NCI-H1048 (cell line): Measurements from ENCODE around the gene APC.
"Not testable (repeated sequence)": the region's sequence is repeated elsewhere in the genome, so short reads cannot be mapped to it uniquely, and the experiment has no call there.

Source experiments
- DNase-seq: peaks from one replicate; lab custom pipeline; 2025; lab: John Stamatoyannopoulos, UW

Gene APC

GRCh38 chr5:112716895-112717294, 20.8 kb upstream of the APC start:
- DNase-seq, result not testable (repeated sequence)

DNA sequence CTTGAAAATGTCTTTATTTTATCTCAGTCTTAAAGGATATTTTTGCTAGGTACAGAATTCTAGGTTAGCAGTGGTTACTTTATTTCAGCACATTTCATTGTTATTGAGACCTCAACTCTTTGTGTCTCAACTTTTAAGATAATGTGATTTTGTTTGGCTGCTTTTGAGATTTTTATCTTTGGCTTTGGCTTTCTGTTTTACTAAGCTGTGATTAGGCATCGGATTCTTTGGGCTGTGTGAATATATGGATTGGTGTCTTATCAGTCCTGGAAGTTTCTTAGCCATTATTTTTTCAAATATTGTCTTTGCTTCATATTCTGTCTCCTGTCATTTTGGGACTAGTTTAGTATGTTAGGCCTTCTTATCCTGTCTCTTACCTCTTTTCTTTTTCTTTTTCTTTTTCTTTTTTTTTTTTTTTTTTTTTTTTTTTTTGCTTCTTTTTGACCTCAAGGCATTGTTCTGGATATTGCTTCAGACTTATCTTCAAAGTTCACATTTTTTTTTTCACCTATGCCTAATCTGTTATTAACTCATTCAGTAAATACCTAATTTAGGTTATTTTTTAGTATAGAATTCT, 20.1 kb upstream of the APC start:
- no peak for DNase-seq

GRCh38 chr5:112718344-112718743, 19.3 kb upstream of the APC start:
- no peak for DNase-seq

GRCh38 chr5:112720576-112720975, 17.1 kb upstream of the APC start:
- no peak for DNase-seq

DNA sequence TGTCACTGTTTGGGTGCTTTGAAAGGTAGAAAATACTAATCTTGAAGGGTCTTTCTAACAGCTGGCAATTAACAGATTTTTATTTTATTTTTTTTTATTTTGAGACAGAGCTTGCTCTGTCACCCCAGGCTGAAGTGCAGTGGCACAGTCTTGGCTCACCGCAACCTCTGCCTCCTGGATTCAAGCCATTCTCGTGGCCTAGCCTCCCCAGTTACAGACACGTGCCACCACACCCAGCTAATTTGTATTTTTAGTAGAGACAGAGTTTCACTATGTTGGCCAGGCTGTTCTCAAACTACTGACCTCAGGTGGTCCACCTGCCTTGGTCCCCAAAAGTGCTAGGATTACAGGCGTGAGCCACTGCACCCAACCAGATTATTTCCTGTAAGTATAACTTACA, 12.8 kb upstream of the APC start:
- DNase-seq, result no peak

- no peak for DNase-seq
Measured at GRCh38 chr5:112729630-112730029, 8.1 kb upstream of the APC start.

DNA sequence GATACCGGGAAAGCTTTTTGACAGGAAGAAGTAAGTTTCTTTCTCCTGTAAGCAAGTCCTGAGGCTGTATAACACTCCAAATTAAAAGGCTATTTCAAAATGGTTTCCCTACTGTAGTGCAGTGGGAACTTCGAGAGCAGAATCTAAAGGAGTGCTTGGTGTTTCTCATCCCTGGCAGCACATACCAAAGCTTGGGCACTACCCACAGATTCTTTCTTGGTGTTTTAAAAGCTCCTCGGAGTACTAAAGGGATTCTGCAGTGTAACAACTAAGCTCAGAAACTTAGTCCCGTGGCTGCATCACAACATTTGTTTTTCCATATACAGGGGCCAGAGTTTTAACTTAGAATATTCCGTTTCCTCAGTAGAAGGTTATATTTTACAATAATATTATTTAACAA, 5.6 kb upstream of the APC start:
- no peak for DNase-seq

DNA sequence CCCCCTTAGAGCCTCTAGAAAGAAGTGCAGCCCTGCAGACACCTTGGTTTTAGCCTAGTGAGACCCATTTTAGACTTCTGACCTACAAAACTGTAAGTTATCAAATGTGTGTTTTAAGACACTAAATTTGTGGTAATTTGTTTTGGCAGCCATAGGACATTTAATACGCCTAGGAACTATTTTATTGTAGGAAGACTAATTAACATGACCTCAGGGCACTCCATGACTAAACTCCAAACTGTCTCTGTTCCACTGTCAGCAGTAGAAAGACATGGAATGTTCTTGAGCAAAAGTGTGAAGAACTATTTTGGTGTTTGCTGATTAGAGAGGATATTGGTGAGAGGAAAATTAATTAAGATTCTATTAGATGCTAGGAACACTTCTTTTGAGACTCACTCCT, 4.1 kb upstream of the APC start:
- no peak for DNase-seq

- no peak for DNase-seq
Measured at GRCh38 chr5:112734597-112734996, 3.1 kb upstream of the APC start.

- no peak for DNase-seq
Measured at GRCh38 chr5:112735702-112736101, 2.0 kb upstream of the APC start.

GRCh38 chr5:112737070-112737462, 619 bp upstream of the APC start:
- DNase-seq, result no peak

DNA sequence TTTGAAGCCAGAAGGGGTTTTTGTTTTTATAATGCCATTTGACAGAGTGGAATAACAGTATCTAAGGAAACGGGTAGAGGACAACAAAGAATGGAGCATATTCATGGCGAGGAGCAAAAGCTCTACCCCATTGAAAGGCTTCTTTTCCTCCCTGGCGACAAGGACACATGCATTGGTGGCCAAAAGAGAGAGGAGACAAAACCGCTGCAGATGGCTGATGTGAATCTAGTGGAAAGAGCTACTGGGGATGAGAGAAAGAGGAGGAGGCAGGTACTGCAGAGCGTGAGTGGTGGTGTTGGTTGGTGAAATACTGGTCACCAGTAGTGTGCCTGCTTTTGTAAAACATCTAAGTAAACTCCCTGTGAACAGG, 491 bp downstream of the APC start:
- no peak for DNase-seq

DNA sequence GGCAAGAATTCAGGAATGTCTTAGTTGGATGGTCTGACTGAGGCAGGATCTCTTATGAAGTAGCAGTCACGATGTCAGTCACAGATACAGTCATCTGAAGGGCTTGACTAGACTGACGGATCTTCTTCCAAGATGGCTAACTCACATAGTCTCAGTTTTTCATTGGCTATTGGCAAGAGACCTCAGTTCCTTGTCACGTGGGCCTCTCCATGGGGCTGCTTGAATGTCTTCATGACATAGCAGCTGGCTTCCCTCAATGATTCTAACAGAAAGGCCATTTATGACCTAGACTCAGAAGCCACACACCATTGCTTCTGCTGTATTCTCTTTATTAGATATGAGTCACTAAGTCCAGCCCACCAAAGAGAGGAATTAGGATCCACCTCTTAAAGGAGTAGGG, 4.7 kb downstream of the APC start:
- no peak for DNase-seq

DNA sequence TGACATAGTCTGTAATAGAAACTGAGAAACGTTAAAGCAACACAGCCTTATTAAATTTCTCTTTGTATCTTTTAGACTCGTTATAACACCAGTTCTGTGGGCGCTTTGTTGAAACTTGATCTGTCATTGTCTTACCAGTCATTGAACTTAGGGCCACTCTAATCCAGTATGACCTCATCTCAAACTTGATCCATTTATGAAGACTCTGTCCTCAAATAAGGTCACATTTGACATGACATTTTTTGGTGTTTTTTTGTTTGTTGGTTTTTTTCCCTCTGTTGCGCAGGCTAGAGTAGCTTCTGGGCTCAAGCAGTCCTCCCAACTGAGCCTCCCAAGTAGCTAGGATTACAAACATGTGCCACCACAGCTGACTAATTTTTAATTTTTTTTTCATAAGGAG, 5.9 kb downstream of the APC start:
- no peak for DNase-seq

- DNase-seq, result no peak
Measured at GRCh38 chr5:112752335-112752734, 14.7 kb downstream of the APC start.

DNA sequence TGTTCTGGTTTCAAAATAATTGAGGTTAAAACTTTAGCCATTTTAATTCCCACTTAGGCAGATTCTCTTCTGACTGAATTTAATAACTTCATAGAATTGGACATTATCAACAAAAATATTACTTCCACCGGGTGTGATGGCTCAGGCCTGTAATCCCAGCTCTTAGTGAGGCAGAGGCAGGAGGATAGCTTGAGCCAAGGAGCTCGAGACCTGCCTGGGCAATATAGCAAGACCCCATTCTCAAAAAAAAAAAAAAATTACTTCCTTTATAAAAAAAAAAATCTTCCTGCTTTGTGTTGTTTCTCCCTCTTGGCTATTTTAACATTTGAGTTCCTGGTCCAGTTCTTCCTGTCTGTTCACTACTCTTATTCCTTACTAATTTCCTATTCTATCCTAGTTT, 18.0 kb downstream of the APC start:
- DNase-seq, result no peak

DNA sequence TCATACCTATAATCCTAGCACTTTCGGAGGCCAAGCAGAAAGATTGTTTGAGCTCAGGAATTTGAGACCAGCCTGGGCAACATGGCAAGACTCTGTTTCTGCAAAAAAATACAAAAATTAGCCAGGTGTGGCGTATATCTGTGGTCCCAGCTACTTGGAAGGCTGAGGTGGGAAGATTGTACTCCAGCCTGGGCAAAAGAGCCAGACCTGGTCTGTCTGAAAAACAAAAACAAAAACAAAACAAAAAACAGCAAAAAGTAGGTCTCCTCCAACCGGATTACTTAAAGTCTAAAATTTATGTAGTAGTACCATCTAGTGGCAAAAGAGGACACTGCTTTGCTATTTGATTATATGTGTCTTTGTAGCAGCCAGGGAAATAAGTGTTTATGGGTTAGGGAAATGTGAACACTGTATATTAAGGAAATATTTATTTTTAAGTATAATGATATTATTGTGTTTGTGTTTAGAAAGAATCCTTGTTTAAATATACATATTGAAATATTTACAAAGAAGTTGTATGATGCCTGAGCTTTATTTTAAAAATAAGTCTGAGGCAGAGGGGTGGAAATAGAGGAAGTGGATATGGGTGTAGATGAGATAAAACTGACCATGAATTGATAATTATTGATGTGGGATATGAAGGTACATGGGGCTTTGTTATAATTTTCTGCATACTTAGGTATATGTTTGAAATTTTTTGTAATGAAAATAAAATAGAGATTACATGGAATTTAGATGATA, 20.0 kb downstream of the APC start:
- no peak for DNase-seq

- DNase-seq, result no peak
Measured at GRCh38 chr5:112758676-112759075, 21.0 kb downstream of the APC start.

DNA sequence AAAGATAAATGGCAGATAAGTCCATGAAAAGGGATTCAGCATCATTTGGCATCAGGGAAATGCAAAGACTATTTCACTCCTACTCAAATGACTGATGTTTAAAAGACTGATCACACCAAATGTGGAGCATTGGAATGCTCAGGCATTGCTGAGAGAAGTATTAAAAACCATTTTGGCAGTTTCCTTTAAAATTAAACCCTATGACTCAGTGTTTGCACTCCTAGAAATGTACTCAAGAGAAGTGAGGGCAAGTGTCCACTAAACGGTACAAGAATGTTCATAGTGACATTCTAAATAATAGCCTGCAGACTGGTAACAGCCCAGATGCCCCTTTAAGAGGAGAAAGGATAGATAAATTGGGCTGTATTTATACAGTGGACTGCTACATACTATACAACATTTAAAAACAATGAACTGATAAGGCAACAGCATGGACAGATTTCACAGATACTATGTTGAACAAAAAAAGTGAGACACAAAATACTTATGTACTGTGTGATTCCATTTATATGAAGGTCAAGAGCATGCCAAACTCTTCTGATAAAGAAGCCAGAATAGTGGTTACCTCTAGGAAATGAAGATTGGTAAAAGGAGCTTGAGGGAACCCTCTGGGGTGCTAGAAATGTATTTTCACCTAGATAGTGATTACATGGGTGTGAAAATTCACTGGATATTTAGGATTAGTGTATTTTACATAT, 24.6 kb downstream of the APC start:
- DNase-seq, result no peak

DNA sequence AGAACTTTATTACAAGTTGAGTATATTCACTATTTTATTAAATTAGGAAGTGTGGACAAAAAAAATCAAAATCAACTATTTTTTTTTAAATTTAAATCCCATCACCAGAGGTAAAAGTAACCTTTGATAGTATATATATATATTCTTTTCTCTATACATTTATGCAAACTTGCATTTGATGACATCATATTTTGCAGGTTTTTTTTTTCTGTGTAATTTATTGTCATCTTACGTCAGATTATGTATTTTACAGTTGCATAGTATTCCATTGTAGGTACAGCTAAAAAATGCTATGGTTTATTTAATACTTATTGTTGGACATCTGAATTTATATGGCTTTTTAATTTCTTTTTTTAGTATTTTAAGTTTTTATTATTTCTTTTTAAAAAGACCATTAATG, 25.5 kb downstream of the APC start:
- no peak for DNase-seq

DNA sequence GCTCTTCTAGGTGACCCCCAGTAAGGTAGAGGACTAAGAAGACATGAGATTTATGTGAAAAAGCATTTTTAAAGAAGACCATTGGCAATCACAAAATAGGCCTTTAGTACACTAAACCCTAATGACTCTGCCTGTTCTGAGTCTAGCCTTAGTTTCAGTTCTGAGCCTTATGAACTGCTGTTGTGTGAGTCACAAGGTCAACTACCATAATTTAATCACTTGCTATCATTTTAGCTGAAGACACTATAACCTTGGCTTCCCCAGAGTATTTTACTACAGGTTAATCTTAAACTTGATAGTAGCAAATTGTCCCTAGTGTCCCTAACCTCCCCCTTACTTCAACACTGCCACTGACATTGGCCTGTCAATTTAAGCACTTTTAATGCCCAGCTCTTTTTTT, 34.4 kb downstream of the APC start:
- no peak for DNase-seq

DNA sequence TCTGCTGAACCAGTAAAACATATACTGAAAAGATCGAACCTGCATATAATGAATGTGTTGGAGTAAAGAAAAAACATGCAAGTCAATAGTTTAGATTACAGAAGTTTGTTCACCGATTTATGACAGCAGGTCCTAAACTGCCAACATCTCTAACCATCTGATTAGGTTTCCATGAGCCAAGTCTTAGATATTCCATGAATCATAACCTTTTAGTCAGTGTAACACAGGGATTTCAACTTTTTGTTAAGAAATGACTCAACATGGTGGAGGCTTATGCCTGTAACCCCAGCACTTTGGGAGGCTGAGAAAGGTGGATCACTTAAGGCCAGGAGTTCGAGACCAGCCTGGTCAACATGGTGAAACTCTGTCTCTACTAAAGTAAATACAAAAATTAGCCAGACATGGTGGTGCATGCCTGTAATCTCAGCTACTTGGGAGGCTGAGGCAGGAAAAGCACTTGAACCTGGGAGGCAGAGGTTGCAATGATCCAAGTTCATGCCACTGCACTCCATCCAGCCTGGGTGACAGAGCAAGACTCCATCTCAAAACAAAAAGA, 38.7 kb downstream of the APC start:
- DNase-seq, result no peak

- DNase-seq, result no peak
Measured at GRCh38 chr5:112779531-112779930, 41.8 kb downstream of the APC start.
